Measurements from ENCODE around the gene REV1. TPM values are rescaled to one million over a fixed set of nuclear protein-coding genes. Genes with fewer than 3 reads are reported as not detected.
"Not testable (repeated sequence)": the region's sequence is repeated elsewhere in the genome, so short reads cannot be mapped to it uniquely, and the experiment has no call there.

The REV1 gene
- total and polyA plus RNA-seq, 9 of the 15 experiments (the other 6 are each of a cell fraction or from before 2014, with no cell fraction given), result 12.8 to 54.4 (median 29.6) TPM

- WGBS (ENCODE audit: insufficient coverage, low coverage, missing lambda C conversion rate), result 100% methylated on average over 5 of the region's 5 CpGs
- H3K27me3 ChIP-seq (ENCODE audit: control insufficient read depth in 2 of 2, insufficient read depth in 2 of 2, low read length in 2 of 2); POLR2A ChIA-PET; DNase-seq (ENCODE audit: extremely low read depth in 1 of 4, low spot score in 3 of 4); CTCF ChIA-PET (ENCODE audit: low intra/inter-chr PET ratio); H3K4me2 ChIP-seq (ENCODE audit: insufficient read depth, low read length); H3K4me3 ChIP-seq; H3K27ac ChIP-seq (ENCODE audit: extremely low read depth, low read depth, low read length); ATAC-seq; BruUV-seq (replicated peaks); H3K4me1 ChIP-seq (replicated peaks in 1 of 2; ENCODE audit: control insufficient read depth in 2 of 2, insufficient read depth in 2 of 2, low read length in 2 of 2); H3K9ac ChIP-seq (ENCODE audit: insufficient read depth in 1 of 2, low read depth in 2 of 2, low read length in 2 of 2); in situ Hi-C loops (cut with MboI); H4K20me1 ChIP-seq (replicated peaks; ENCODE audit: control insufficient read depth, insufficient read depth, low read length); FAIRE-seq; H2AFZ ChIP-seq (ENCODE audit: low read depth, low read length); intact Hi-C loops (cut with micrococcal nuclease); H3K9me1 ChIP-seq (ENCODE audit: control insufficient read depth, insufficient read depth, low read length); H3K9me3 ChIP-seq (replicated peaks; ENCODE audit: control insufficient read depth, insufficient read depth, low read depth, low read length): not testable (repeated sequence)
- peaks cover 20% of the 10 kb centered on the region for H3K79me2 ChIP-seq (ENCODE audit: control insufficient read depth, insufficient read depth, low read length)
- H3K36me3 ChIP-seq (ENCODE audit: control insufficient read depth, insufficient read depth, low read length), result peaks cover 96% of the 10 kb centered on the region
Observed at GRCh38 chr2:99368854-99369253, 121.0 kb downstream of the REV1 start.

GRCh38 chr2:99365661-99366060 is 124.2 kb downstream of the REV1 start:
- Histone ChIP-seq H2AFZ (ENCODE audit: low read depth, low read length) (no peak overlapping the region), H3K9me3 (replicated peaks; ENCODE audit: control insufficient read depth, insufficient read depth, low read depth, low read length) (no peaks in the 10 kb centered on the region), H3K36me3 (ENCODE audit: control insufficient read depth, insufficient read depth, low read length) (peaks cover 93% of the 10 kb centered on the region), H3K27me3 (ENCODE audit: control insufficient read depth in 2 of 2, insufficient read depth in 2 of 2, low read length in 2 of 2) (no peaks in the 10 kb centered on the region), H3K27ac (ENCODE audit: extremely low read depth, low read depth, low read length) (no peak overlapping the region), H3K4me3 (no peak overlapping the region), H3K9ac (ENCODE audit: insufficient read depth in 1 of 2, low read depth in 2 of 2, low read length in 2 of 2) (no peak overlapping the region), H4K20me1 (replicated peaks; ENCODE audit: control insufficient read depth, insufficient read depth, low read length) (no peaks in the 10 kb centered on the region), H3K9me1 (ENCODE audit: control insufficient read depth, insufficient read depth, low read length) (no peaks in the 10 kb centered on the region), H3K4me2 (ENCODE audit: insufficient read depth, low read length) (no peak overlapping the region), H3K79me2 (ENCODE audit: control insufficient read depth, insufficient read depth, low read length) (peaks cover 23% of the 10 kb centered on the region; the same call in 2 of the 3 replicates), H3K4me1 (replicated peaks in 1 of 2; ENCODE audit: control insufficient read depth in 2 of 2, insufficient read depth in 2 of 2, low read length in 2 of 2) (no peaks in the 10 kb centered on the region)
- in situ Hi-C loops (cut with MboI) (no loop called here), intact Hi-C loops (cut with micrococcal nuclease) (no loop called here)
- FAIRE-seq, result no peak
- POLR2A ChIA-PET, result interaction anchor here (0.7 to 1.6 kb wide), 4 partner anchors 8 to 27 kb away, joined by 3 to 5 read pairs (median 4); no protein-coding TSS in a partner anchor
- DNase-seq (ENCODE audit: extremely low read depth in 1 of 4, low spot score in 3 of 4), result no peak
- CTCF ChIA-PET (ENCODE audit: low intra/inter-chr PET ratio), result no interaction called here
- ATAC-seq, result no peak
- 41% methylated on average over 2 of the region's 2 CpGs for WGBS (ENCODE audit: insufficient coverage, low coverage, missing lambda C conversion rate)
- BruUV-seq (replicated peaks), result no TSS peak
- TF ChIP-seq RBM22 (IDR thresholded peaks at IDR 0.05; ENCODE audit: low read depth, low read length, poor library complexity, severe bottlenecking) (no peak), NFIX (CRISPR knock-in tag; IDR thresholded peaks at IDR 0.05; ENCODE audit: low read depth) (no peak), ELK1 (CRISPR knock-in tag; IDR thresholded peaks at IDR 0.05) (no peak), C11orf30 (IDR thresholded peaks at IDR 0.05; ENCODE audit: low read depth) (no peak), ZBTB1 (CRISPR knock-in tag; IDR thresholded peaks at IDR 0.05; ENCODE audit: borderline replicate concordance, low read depth) (no peak), ZKSCAN1 (IDR thresholded peaks at IDR 0.05; ENCODE audit: low read depth, low read length) (no peak), PKNOX1 (IDR thresholded peaks at IDR 0.05) (no peak), GATA2 (CRISPR knock-in tag; IDR thresholded peaks at IDR 0.05) (no peak), ZBTB8A (IDR thresholded peaks at IDR 0.05; ENCODE audit: partially characterized antibody) (no peak), ZNF830 (CRISPR knock-in tag; IDR thresholded peaks at IDR 0.05) (no peak), ZBTB43 (CRISPR knock-in tag; IDR thresholded peaks at IDR 0.05) (no peak)
